Measurements from ENCODE around the gene SPTB.

DNA sequence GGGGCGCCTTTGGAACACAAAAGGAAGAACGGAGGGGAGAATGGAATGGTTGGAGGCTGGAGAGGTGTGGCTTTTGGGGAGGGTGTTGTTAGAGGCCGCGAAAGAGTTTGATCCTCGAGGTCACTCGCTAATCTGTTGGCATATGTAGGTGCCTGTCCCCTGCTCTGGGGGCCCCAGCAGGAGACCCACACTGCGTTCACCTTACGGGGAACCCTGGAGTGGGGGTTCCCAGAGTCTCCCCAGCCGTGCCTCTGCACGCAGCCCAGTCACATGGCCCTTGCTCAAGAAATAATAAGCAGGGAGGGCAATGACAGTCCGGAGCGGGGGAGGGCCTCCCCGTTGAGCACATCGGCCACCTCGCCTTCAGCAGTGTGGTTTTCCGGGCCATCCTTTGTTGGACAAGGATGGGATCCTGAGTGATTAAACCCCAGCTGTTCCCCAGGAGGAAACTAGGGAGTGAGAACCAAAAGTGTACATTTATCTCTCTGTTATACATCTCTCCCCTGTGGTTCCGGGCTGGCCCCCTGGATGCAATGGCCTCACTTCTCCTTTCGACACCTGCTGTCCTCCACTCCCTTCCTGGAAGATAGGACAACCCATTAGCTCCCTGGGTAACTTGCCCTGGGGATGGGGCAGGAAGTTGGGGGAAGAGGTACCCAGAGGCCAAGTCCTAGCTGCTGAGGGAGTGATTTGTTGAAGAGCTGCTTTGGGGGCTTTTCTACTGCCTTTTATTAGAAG lies 174.2 kb downstream of the SPTB start:
- TF ChIP-seq POLR2A (IDR thresholded peaks at IDR 0.05; ENCODE audit: low read length) (no peak), GATA1 (IDR thresholded peaks at IDR 0.05; ENCODE audit: low read depth, low read length) (no peak)
